Limb (tissue), 2 donors: ENCODE measurements around the gene OR8K3.

Experiments
- DNase-seq, 2 donors: peaks; one replicate each; pipeline ENCODE4 v3.0.0-alpha.2; 2016; ENCODE audit errors: extremely low spot score in 2 of 2

The OR8K3 gene

DNA sequence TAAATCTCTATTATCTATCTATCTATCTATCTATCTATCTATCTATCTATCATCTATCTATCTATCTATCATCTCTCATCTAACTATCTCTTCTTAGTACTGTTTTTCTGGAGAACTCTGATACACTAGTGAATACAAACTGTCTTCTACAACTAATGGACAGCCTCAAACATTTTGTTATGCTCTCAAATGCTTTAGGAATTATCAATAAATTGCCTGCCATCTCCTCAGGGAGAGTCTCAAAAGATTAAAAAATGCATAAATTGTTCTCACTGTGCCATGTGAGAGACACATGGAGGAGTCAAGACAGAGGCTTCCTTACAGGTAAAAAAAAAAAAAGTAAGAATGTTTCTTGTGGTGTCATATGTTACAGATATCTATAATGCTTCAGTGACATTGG lies at the start of gene OR8K3:
TSS of gene OR8K3 (plus strand) at position 301 of the 400 bp plus-strand sequence. CDS start 3,163 bp downstream, outside the sequence.
- no peak for DNase-seq

DNA sequence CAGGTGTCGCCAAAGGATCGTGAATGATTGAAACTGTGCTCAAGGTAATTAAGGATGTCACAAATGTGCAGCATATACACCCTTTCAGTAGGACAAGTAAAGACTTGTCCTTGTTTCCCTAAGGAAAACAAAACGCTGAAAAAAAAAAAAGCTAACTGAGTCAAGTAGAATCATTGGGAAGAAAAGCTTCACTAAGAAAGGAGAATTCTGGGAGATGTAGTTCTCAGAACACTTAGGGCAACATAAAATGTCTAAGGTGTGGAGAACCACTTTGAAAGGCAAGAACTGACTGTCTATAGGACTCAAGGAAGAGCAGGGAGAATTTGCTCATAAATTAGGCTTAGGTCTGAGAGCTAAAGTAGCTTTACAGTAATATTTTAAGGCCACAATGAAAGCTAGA lies 43.9 kb upstream of the OR8K3 start:
- no peak for DNase-seq

DNA sequence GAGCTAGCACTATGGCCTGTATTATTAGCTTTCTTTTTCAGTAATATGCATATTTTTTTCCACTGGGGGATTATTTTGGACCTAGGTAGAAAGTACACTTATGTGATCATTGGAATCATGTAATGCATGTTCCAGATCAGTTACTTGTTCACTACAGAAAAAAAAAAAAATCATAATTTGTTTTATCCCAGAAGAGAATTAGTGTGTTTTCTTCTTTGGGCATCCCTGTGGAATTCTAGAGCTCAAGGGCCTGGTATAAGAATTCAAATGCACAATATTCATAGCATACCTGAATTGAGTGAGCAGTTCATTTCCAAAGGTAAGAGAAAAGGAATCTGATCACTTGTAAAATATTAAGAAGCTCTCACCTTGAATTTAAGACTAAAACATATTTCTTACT lies 41.1 kb upstream of the OR8K3 start, which contains the start of gene OR5T1:
TSS of gene OR5T1 (plus strand) at position 301 of the 400 bp plus-strand sequence. CDS start 1,485 bp downstream, outside the sequence.
- DNase-seq = no peak

DNA sequence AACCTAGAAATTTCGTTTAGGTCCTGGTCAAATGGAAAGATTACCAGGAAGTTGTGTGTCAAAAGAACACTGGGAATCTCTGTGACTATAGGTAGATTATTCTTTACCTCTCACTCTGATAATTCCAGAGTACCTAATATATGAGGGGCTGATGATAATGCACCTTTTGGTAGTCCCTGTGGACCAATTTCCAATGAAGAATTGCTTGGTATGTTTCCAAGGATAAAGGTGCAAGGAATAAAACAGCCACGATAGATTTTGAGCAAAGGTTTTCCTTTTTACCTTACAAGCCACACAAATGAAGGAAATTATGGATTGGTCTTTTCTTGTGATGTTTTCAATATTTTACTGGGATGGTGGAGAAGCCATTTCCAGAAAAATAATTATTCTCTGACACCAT lies 22.8 kb upstream of the OR8K3 start, which contains the start of gene OR8H1:
TSS of gene OR8H1 (minus strand) at position 101 of the 400 bp plus-strand sequence. CDS start 1,192 bp downstream, outside the sequence.
- DNase-seq = no peak

DNA sequence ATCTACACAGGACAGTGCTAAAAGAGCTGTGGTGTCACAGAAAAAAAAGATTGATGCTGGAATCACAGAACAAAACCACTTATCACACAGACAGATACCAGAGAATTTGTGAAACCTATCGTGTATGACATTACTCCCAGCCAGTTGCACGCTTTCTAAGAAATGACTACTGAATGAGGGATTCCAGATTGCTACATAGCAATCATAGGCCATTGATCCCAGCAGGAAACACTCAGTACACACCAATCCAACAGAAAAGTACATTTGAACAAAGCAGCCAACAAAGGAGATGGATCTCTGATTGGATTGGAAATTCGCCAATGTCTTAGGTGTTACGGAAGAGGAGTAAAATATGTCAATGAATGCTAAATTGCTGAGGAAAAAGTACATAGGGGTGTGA lies 18.0 kb upstream of the OR8K3 start:
- no peak for DNase-seq

DNA sequence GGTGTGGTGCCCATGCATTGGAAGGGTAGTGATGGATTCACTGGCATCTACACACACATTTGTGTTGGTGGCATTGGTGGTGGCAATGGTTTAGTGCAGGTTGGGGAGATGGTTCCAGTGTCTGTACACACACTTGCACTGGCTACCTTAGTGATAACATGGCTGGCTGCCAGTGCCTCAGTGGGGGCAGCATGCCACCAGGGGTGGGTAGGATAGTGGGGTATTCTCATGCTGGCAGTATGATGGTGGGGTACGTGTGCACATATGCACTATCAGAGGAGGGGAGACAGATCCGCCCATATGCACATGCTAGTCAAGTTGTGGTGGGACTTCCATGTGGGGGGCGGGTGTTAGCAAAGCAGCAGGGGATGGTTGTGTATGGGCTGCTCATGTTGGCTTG lies 7.1 kb upstream of the OR8K3 start:
- no peak for DNase-seq

DNA sequence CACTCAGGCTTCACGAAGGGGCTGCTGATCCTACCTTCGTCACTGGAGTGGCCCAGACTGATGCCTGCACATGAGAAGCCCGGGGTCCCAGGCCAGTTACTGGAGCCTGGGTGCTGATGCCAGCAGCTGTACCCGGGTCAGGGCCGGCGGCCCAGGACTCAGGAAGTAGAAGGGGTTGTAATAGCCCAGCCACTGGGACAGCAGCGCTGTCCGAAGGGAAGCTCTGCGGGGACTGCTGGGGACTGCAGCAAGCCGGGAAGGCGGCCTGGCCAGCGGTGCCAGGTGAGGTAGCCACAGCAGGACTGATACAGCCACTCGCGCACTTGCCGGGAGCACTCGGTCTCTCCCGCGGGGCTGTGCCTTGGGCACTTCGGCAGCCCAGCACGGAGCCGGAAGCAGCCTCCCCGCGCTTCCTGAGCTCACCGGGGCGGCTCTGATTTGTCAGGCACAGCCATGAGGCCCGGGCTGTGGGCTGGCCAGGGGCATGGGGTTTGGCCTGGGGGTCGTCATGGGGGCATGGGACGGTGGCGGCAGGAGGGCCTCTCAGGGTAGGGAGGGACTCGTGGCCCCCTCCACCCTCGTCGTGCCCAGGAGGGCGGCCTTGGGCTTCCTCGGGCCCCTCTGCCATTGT lies 17.0 kb downstream of the OR8K3 start:
- no peak for DNase-seq

DNA sequence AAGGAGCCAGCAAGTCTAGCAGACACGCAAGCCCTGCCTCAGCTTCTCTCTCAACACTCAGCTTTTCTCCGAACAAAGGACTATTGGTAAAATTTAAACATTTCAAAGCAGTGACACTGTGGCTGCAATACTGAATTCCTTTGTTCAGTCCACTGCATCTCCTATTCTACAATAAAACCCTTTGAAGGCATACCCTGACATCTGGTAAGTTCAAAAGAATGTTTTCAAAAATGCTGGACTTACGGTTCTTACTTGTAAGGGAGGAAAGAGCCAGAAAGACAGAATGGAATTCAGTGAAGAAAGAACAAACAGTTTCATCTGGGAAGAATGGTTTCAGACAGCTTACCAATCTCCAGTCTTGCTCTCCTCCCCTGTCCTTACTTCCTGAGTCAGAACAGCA lies 18.2 kb downstream of the OR8K3 start:
- DNase-seq = no peak

DNA sequence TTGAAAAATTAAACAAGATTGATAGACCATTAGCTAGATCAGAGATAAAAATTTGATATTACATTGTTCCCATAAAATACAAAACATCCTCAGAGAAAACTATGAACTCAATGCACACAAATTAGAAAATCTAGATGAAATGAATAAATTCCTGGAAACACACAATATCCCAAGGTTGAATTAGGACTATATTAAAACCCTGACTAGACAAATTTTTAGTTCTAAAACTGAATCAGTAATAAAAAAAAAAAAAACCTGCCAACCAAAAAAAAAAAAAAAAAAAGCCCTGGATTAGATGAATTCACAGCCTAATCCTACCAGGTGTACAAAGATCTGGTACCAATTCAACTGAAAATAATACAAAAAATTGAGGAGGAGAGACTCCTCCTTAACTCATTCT lies 25.3 kb downstream of the OR8K3 start:
- no peak for DNase-seq

DNA sequence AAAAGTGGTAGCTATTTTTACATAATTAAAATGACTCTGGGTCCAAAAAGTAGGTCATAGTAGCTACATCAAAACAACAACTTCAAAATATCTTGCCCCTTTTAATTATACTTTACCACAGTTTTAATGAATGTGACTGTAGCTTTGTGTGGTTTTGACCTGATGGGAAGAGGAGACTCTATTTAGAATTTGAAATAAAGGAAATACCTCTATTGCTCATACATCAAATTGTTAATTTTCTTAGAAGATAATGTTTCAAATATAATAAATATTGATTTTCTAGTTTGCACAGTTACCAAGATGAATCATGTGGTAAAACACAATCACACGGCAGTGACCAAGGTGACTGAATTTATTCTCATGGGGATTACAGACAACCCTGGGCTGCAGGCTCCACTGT lies 30.8 kb downstream of the OR8K3 start, which contains the start of gene OR8K1:
TSS of gene OR8K1 (plus strand) at position 301 of the 400 bp plus-strand sequence. CDS start at position 301, 0 bp downstream.
- DNase-seq = no peak

DNA sequence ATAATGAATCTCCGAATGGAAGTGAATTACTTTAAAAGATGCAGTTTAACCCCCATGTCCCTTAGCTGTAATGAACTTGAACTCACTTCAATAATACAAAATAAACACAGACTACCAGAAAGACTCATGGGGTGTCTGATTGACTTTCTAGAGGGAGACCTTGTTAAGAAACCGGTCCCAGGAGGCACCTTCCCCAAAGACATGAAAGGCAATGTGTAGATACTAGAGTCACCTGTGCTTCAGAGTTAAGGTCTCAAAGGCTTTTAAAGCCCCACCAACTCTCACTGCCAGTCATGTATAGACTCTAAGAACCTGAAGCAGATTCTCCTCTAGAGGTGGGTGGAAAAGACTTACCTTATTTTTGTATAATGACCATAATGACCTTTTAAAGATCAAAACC lies 39.0 kb downstream of the OR8K3 start, which contains the start of gene OR8J1:
TSS of gene OR8J1 (plus strand) at position 301 of the 400 bp plus-strand sequence. CDS start 5,956 bp downstream, outside the sequence.
- no peak for DNase-seq
